Activated CD8-positive, alpha-beta memory T cell treated with anti-CD3 and anti-CD28 coated beads, Interleukin-2, amount 50 U/mL, for 48 hours (primary cell): Measurements from ENCODE around the gene SLC41A3.

Experiments
- DNase-seq: peaks from one replicate; pipeline ENCODE4 v3.0.0-alpha.2; 2020

Gene SLC41A3

GRCh38 chr3:126119008-126119675 is 35.2 kb upstream of the SLC41A3 start:
- peak; percentile 25 for DNase-seq

- DNase-seq, result peak; percentile 13
Observed at GRCh38 chr3:126118591-126118990, 34.7 kb upstream of the SLC41A3 start.

GRCh38 chr3:126117786-126118185 is 33.9 kb upstream of the SLC41A3 start:
- peak; percentile 36 for DNase-seq

- DNase-seq, result peak; percentile 12
Observed at GRCh38 chr3:126117212-126117611, 33.3 kb upstream of the SLC41A3 start.

- DNase-seq, result peak; percentile 29
Observed at GRCh38 chr3:126116526-126116925, 32.6 kb upstream of the SLC41A3 start.

- no peak for DNase-seq
Observed at GRCh38 chr3:126114443-126115386, 30.8 kb upstream of the SLC41A3 start.

- DNase-seq, result no peak
Observed at GRCh38 chr3:126113733-126114442, 30.0 kb upstream of the SLC41A3 start.

- DNase-seq, result no peak
Observed at GRCh38 chr3:126113238-126113555, 29.3 kb upstream of the SLC41A3 start.

GRCh38 chr3:126112531-126113237 is 28.8 kb upstream of the SLC41A3 start:
- DNase-seq, result peak; percentile 26

GRCh38 chr3:126111566-126112475 is 27.9 kb upstream of the SLC41A3 start:
- DNase-seq, result peak; percentile 41

GRCh38 chr3:126111126-126111551 is 27.2 kb upstream of the SLC41A3 start:
- DNase-seq, result peak; percentile 8

GRCh38 chr3:126110431-126111125 is 26.7 kb upstream of the SLC41A3 start:
- peak; percentile 12 for DNase-seq

- DNase-seq, result peak; percentile 30
Observed at GRCh38 chr3:126109880-126110235, 25.9 kb upstream of the SLC41A3 start.

GRCh38 chr3:126109146-126109879 is 25.4 kb upstream of the SLC41A3 start:
- peak; percentile 40 for DNase-seq

- DNase-seq, result peak; percentile 32
Observed at GRCh38 chr3:126108676-126109050, 24.7 kb upstream of the SLC41A3 start.

GRCh38 chr3:126107957-126108675 is 24.2 kb upstream of the SLC41A3 start:
- peak; percentile 29 for DNase-seq

- peak; percentile 38 for DNase-seq
Observed at GRCh38 chr3:126107203-126107939, 23.4 kb upstream of the SLC41A3 start.

GRCh38 chr3:126106336-126107202 is 22.6 kb upstream of the SLC41A3 start:
- DNase-seq, result peak; percentile 37
